Amygdala (tissue), 56 donors: ENCODE measurements around the gene SP110.
A peak's percentile ranks its signal among the peaks of the same experiment; 100 is the strongest.
"Not testable (repeated sequence)": the region's sequence is repeated elsewhere in the genome, so short reads cannot be mapped to it uniquely, and the experiment has no call there.

Experiments used
- DNase-seq, 56 donors: peaks; one replicate each; lab custom pipeline; 2025; lab: John Stamatoyannopoulos, UW

Gene SP110

DNA sequence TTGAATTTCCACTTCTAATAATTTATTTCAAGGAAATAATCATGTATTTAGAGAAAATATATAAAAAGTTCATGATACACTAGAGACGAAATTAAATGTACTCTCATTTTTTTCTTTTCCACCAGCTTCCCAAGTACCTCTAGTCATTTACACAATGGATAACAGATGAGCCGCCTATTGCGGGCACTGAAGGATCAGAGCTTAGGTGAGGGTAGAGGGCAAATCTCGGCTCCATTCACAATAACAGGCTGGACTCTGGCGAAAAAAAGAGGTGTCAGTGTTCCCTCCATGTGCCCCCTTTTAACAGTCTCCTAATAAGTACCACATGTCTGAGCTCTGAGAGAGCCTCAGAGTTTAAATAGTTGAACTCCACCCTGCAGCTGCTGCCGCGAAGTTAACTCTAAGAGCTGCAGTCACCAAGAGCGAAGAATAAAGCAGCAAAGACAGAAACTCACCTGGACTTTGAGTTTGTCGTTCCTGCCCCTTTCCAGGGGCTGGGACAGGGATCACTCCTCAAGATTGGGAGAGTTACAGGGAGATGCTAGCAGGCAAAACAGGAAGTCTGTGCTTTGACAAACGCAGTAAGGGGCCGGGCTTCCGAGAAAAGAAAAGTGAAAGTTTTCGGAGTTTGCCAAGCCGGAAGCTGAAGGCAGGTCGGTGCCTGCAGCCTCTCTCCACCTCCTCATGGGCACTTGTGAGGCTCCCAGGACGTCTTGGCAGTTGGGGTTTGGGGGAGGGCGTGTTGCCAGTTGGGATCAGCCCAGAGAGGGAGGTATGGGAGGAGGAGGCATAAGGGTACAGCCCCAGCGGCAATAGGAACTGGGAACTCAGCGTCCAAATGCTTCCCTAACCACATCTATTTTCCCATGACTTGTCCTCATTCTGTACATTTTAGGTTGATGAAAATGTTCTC lies at the start of gene SP110:
SP110 (minus strand) TSS at position 566 of the 913 bp plus-strand sequence. CDS start 3,057 bp downstream, outside the sequence.
- peak in 52 of 56 donors; percentile 6 to 74 (median 42) for DNase-seq

DNA sequence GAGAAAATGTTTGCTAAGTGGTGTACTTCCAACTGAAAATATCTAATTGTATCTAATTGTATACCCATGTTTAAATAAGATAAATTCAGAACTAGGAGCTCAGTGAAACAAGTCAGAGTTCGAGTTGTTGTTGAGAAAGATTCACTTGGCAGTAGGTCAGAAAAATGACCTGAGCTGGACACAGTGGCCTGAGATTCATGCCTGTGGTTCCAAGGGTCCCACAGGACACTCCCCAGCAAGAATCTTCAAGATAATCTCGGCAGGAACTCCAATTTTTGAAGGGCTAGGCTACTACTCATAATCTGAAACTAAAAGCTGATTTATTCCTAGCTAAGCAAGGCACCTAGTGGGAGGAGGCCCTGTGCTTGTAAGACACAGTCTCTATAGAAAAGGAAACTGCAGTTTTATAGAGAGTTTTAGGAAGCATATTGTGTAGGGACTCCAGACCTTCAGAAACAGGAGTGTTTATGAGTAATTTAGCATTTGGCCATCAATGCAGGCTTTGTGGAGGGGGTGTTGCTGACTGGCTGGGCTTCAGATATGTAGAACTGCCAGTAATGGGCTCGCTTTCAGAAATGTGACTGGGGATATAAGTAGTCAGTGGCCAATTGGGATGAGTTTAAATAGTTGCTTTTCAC lies 48.9 kb upstream of the SP110 start:
- peak in 1 of 56 donors; percentile 2 for DNase-seq

DNA sequence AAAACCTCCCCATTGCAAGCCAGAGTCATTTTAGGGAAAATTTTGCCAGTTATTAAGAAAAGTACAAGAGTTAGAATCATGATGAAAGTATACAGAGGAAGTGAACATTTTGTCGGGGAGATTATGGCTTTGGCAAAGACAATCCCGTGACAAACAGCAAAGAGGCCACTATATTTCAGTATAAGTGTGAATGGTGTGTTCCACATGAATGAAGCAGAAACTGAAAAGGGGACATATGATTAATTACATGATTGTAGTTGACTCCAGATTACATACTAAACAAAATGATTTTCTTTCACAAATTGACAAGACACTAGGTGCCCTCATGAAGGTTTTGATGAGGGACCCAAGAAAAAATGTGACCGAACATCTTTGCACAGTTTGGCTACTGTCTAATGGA lies 47.8 kb upstream of the SP110 start:
- DNase-seq = no peak

DNA sequence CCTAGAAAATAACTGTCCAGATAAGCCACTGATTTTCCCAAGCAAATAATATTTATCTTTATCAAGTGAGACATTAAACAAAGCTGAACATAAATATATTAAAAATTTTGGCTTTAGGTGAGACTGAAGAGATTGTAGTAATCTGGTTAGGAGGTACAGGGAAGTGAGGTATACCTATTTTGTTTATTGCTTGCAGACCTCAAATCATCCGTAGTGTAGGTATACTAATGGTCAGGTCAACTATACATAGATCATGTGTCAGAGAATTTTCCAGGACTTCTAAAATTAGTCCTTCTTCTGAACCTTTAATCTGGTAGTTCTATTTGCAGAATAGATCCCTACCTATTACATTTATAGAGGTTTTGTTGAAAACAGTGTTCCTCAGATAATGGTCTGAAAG lies 47.3 kb upstream of the SP110 start:
- DNase-seq = no peak

DNA sequence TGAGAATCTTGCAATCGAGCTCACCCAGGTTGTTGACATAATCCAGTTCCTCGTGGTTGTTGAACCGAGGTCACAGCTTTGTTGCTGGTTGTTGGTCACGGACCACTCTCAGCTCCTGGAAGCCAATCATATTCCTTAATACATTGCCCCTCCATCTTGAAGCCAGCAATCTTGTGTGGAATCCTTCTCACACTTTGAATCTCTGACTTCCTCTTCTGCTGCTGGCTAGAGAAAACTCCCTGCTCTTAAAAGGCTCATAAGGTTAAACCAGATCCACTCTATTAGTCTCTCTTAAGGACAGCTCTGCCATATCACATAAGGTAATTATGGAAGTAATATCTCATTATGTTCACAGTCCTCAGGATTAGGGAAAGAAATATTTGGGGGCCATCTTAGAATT lies 46.9 kb upstream of the SP110 start:
- DNase-seq = no peak

DNA sequence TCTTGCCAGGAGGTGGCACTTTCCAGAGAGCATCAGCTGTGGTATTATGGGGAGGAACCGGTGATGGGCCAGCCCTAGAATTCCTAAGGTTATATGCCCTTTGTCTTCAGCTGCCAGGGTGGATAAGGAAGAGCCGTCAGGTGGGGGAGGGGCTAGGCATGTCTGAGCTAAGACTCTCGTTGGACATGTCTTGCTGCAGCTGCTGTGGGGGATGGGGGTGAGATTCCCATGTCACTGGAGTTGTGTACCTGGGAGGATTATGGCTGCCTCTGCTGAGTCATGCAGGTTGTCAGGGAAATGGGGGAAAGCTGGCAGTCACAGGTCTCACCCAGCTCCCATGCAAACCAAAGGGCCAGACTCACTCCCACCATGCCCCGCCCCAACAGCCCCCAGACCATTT lies 45.2 kb upstream of the SP110 start:
- DNase-seq = not testable (repeated sequence)

DNA sequence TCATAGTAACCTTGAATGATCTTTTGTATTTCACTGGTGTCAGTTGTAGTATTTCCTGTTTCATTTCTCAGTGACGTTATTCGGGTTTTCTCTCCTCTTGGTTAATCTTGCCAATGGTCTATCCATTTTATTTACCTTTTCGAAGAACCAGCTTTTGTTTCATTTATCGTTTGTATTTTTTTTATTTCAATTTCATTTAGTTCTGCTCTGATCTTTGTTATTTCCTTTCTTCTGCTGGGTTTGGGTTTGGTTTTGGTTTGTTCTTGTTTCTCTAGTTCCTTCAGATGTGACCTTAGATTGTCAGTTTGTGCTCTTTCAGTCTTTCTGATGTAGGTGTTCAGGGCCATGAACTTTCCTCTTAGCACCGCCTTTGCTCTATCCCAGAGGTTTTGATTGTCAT lies 42.5 kb upstream of the SP110 start:
- DNase-seq = no peak

DNA sequence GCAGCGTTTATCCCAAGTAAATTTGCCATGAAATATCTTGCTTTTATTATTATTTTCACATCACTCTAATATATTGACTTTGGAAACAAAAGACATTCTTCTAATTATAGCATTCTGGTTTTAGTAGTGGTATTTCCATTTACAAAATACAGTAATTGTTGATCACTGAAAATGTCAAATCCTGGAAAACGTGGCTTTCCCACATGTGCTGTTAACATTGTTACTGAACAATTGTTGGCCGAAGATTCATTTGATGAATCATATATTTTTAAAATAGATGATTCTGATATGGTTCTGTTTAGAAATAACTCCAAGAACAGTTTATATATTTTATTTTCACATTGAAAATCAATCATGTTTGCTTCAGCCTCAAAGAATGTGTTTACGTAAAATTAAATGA lies 38.7 kb upstream of the SP110 start:
- DNase-seq = no peak

DNA sequence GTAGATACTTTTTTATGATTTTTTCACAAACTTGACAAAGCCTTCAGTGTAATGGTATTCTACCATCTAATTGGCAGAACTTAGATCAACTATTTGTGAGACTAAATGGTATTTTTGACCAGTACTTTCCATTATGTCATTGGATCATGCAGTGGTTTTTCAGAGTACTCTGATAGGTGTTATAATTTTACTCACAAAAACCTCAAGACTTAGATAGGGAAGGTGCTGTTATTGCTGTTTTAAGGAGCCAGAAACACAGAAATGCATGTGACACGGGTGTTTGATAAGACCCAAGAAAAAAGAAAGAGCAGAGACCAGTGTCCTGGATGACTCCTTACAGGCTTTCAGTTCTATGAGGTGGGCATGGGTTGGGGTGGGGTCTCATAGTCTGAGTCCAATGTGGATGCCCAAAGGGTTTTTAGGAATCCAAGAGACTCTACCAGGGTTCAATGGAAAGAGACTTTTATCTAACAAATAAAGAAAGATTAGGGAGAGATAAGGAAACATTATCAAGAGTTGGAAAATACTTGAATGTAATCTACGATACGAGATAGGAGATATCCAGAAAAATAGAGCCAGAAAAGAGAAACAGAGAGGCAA lies 37.0 kb upstream of the SP110 start:
- no peak for DNase-seq

DNA sequence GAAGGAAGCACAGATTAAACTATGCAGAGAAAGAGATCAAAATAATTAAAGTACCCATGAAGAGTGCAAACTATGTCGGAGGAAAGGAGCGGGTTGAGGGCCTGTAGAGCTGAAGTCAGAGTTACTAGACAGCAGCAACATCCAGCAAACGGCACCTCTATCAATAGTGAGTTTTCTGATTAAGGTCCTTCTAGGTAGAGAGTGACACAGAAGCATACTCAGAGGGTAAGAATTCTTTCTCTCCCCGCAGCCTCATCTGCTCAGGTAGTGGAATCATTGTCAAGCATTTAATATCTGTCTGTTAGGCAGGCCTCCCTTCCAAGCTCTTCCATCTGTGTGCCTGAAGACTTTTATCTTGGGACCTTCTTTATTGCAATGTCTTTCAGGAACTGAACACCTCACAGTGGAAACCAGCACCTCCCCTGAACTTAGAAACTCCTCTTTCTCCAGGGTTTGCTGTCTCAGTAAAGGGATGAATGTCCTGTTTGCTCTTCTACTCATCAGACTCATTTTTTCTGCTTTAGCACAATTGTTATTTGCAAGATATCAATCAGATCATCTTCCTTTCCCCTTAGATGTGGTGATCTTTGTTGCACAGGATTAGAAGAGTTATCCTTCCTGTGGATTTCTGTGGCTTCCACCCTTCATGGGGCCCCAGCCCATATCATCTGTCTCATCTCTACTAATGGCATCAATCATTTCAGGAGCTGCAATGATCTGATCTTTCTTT lies 34.5 kb upstream of the SP110 start:
- no peak for DNase-seq

DNA sequence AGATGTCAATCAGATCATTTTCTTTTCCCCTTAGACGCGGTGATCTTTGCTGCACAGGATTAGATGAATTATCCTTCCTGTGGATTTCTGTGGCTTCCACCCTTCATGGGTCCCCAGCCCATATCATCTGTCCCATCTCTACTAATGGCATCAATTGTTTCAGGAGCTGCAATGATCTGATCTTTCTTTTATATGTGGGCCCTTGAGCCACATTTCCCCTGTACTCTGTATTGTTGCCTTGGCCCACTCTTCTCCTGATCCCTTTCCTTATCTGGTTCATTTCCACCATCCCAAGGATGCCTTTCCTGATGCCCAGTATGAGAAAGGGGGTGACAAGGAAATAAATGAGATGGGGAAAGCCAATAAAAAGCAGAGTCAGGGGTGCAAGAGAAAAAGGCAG lies 30.4 kb upstream of the SP110 start:
- no peak for DNase-seq

DNA sequence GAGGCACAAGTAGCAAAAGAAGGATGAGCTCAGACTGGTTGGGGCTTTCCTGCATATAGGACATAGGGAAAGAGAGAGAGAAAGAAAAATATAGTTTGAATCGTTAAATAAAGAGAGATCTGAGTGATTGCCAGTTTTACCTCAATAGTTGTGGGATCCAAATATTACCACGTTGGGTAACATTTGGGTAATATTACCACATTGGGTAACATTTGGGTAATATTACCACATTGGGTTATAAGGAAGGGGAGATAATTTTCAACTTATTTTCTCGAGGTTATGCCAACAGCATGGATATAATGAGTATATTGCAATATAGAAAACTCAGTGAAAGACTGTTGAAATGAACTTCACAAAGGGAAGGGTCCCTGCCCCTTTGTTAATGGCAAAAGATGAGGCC lies 26.4 kb upstream of the SP110 start:
- DNase-seq = no peak

DNA sequence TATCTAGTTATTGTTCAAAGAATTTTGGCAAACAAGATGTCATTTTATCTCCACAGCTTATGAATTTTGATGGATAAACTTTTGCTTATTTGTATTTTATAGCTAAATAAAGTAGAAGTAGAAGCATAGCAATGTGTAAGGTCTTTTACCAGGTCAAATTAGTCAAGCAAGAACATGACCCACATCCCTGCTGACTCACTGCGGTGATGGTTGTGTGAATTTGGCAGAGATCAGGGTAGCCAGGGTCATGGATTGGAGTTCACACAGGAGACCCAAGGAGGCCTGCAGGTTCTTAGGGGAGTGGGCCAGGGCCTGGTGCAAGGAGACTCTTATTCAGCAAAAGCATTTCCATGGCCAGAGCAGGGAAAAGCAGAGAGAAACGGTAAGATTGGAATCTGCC lies 24.4 kb upstream of the SP110 start:
- DNase-seq = no peak

DNA sequence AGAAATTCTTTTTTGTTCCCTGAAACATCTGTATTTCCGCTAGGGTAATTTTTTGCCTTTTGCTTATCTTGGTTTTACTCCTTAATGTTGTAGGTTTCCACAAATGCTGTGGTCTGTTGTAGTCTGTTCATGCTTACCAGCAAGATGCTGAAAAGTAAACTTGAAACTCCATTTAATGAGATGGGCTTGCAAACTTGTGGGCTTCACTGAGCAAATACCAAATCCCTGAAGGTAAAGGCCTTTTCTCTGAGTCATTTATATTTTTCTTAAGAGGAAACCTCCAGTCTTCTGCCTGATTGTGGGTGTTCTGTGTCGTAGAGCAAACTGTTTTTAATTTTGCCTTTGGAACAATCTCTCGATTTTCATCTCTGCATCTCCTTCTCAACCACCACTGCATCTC lies 15.1 kb upstream of the SP110 start:
- no peak for DNase-seq

DNA sequence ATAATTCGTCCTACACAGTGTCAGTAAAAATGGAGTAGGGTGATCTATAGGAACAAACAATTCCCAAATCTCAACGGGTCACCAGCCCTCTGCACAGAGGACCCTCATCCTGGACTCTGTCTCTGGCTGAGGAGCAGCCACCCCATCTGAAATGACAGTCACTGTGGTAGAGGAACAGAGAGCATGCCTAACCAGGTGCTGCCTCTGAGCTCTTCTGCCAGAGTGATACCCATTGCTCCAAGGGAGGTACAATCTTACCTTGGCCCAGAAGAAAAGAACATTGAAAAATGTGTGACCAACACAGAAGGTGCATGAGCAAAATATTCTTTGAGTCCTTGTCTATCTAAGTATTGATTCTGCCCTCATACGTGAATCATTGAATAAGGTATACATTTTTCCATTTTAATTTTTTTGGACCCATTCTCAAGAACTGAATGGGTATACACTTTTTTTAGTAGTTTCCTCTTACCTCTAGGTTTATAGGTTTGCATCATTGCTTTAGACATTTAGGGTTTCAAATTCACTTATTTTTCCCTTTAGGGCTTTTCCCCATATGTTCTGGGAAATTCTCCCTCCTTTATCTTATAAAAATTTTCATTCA lies 14.4 kb upstream of the SP110 start:
- DNase-seq = no peak

DNA sequence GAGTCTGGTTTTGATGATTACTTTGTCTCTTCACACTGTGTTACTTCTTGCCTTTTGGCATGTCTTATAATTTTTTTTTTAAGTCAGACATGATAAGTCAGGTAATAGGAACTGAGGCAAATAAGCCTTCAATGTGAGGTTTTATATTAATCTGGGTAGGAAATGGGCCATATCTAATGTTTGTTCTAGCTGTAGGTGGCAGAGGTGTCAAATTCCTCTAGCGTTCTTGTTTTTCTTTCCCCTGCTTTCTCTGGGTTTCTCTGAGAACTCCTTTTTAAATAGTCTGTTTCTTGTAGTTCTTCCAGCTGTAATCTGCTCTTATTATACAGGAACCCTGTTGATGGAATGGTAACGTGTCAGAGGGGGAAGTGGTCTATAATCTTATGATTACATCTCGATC lies 11.5 kb upstream of the SP110 start:
- DNase-seq = no peak

DNA sequence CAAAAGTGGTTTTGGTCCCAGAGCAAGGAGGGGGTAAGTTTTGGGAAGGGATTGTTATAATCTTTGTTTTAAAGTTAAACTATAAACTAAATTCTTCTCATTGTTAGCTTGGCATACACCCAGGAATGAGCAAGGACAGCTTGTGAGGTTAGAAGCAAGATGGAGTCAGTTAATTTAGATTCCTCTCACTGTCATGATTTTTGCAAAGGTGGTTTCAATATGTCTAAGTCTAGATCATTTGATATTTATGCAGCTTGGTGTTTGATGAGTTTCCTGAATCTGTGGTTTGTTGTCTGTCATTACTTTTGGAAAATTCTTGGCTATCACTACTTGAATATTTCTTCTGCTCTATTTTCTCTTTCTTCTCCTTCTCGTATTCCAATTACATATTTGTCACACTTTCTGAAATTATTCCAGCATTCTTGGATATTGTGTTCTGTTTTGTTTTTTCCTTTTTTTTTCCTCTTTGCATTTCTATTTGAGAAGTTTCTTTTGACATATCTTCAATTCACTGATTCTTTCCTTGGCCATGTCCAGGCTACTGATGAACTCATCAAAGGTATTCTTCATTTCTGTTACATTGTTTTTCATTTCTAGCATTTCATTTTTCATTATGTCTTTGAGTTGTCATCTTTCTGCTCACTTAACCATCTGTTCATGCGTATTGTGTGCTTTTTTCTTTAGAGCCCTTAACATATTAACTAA lies 10.9 kb upstream of the SP110 start:
- no peak for DNase-seq

DNA sequence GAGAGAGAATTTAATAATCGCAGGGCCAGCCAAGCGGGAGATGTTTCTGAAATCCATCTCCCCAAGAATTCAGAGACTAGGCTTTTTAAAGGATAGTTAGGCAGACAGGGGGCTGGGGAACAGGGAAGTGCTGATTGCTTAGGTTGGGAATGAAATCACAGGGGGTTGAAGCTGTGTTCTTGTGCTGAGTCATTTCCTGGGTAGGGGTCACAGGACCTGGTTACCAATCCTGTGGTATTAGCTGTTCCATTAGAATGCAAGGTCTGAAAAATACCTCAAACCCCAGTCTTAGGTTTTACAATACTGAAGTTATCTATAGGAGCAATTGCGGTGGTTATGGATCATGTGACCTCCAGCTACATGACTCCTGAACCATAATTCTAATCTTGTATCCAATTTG lies 10.3 kb upstream of the SP110 start:
- no peak for DNase-seq

DNA sequence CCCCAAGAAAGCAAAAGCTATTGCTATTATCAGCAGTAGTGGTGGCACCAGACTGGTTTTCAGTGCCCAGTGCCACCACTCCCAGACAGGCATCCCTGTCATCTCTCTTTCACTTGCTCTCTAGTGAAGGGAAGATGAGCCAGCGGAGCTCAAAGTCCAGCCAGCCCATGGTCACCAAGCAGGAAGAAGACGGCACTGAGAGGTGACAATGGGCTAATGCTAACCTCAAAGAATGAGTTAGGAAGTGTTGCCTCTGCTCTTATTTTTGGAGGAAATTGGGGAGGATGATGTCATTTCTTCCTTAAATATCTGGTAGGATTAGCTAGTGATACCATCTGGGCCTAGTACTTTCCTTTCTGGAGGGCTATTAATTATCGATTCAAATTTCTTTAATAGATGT lies 7.4 kb upstream of the SP110 start:
- DNase-seq = no peak

DNA sequence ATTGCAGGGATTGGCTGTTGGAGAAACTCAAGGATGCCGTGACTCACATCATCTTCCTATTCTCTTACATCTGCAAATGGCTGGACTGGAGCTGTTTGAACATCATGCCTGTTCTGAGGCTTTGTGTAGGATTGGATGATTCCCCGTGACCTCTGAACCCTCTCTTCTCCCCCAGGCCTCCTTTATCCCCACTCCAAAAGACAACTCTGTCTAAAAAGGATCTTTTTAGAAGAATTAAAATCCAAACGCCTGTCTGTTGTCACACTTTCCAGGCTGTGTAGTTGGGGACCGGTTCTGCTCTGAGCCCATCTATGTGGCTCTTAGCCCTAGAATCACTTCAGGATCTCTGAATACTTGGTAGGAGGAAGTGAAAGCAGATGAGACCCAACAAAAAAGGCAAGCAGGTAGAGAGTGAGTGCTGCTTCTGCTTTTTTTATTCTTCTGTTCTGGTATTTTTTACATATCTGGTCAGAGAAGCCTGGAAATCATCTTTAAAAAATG lies 6.3 kb upstream of the SP110 start:
- DNase-seq = no peak
